SKM-1 (cell line): ENCODE results near the gene PPIP5K1.
"Not testable (repeated sequence)": the region's sequence is repeated elsewhere in the genome, so short reads cannot be mapped to it uniquely, and the experiment has no call there.

Source experiments
- DNase-seq: peaks from one replicate; lab custom pipeline; 2025; ENCODE audit not compliant: unreplicated experiment; lab: John Stamatoyannopoulos, UW

The PPIP5K1 gene

GRCh38 chr15:43547539-43547938, 42.5 kb downstream of the PPIP5K1 start:
- DNase-seq = no peak

DNA sequence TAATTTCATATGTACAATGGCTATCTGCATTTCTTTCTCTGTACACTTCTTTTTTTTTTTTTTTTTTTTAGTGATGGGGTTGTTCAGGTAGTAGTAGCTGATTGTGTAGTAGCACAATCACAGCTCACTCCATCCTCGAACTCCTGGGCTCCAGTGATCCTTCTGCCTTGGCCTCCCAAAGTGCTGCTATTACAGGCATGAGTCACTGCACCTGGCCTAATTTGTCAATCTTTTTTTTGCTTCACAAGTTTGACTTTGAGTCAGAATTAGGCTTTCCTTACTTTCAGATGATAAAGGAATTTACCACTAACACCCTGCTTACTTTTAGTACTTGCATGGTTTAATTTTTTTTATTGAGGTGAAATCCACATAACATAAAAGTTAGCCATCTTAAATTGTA, 44.6 kb downstream of the PPIP5K1 start:
- no peak for DNase-seq

- DNase-seq = no peak
Measured at GRCh38 chr15:43544266-43544665, 45.7 kb downstream of the PPIP5K1 start.

GRCh38 chr15:43541785-43542184, 48.2 kb downstream of the PPIP5K1 start:
- no peak for DNase-seq

- DNase-seq = no peak
Measured at GRCh38 chr15:43538091-43538490, 51.9 kb downstream of the PPIP5K1 start.

DNA sequence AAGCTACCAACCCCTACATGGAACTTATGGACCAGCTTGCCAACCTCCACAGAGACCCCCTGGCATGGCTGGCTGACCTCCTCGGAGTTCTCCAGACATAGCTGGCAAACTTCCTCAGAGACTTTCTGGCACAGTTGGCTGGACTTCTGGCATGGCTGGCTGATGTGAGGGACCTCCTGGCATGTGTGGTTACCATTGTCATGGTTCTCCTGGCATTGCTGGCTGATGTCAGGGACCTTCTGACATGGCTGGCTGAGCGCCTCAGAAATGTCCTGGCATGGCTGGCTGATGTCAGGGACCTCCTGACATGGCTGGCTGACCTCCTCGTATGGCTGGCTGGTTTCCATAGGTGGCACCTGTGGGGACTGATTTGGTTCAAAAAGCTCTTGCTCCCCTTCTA, 55.1 kb downstream of the PPIP5K1 start:
- DNase-seq = no peak

DNA sequence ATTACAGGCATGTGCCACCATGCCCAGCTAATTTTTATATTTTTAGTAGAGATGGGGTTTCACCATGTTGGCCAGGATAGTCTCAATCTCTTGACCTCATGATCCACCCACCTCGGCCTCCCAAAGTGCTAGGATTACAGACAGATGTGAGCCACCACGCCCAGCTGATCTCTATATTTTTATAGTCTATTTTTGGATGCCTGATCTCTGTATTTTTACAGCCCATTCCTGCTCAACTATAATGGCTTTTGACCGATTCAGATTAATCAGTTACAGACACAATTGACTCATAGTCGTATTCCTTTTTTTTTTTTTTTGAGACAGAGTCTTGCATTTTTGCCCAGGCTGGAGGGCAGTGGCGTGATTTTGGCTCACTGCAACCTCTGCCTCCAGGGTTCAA, 57.2 kb downstream of the PPIP5K1 start:
- DNase-seq = not testable (repeated sequence)

- DNase-seq = no peak
Measured at GRCh38 chr15:43531018-43531670, 58.9 kb downstream of the PPIP5K1 start.

DNA sequence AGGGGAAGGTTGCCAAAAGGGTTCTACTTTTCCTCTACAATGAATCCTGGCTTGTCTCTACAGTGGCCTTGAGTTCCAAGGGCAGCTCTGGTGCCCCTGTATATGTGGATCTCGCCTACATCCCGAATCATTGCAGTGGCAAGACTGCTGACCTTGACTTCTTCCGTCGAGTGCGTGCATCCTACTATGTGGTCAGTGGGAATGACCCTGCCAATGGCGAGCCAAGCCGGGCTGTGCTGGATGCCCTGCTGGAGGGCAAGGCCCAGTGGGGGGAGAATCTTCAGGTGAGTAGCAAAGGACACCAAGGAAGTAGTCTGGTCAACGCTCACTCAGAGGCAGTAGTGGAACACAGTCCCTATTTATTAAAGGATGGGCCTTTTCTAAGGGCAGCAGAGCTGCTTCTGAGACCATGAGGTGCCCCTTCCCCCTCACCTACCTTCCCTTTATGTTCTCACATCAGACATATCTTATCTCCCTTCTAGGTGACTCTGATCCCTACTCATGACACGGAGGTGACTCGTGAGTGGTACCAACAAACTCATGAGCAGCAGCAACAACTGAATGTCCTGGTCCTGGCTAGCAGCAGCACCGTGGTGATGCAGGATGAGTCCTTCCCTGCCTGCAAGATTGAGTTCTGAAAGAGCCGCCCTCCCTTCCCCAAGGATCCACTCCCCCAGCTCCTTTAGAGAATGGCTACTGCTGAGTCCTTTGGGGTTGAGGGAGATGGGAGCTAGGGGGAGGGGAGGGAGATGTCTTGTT, 60.2 kb downstream of the PPIP5K1 start:
- DNase-seq = no peak

- no peak for DNase-seq
Measured at GRCh38 chr15:43529141-43529540, 60.9 kb downstream of the PPIP5K1 start.

GRCh38 chr15:43528542-43529007, 61.4 kb downstream of the PPIP5K1 start:
- no peak for DNase-seq

DNA sequence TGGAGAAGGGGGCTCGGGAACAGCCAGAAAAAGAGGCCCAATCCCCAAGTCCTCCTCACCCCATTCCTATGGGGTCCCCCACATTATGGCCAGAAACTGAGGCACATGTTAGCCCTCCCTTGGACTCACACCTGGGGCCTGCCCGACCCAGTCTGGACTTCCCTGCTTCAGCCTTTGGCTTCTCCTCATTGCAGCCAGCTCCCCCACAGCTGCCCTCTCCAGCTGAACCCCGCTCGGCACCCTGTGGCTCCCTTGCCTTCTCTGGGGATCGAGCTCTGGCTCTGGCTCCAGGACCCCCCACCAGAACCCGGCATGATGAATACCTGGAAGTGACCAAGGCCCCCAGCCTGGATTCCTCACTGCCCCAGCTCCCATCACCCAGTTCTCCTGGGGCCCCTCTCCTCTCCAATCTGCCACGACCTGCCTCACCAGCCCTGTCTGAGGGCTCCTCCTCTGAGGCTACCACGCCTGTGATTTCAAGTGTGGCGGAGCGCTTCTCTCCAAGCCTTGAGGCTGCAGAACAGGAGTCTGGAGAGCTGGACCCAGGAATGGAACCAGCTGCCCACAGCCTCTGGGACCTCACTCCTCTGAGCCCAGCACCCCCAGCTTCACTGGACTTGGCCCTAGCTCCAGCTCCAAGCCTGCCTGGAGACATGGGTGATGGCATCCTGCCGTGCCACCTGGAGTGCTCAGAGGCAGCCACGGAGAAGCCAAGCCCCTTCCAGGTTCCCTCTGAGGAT, 62.0 kb downstream of the PPIP5K1 start:
- no peak for DNase-seq

DNA sequence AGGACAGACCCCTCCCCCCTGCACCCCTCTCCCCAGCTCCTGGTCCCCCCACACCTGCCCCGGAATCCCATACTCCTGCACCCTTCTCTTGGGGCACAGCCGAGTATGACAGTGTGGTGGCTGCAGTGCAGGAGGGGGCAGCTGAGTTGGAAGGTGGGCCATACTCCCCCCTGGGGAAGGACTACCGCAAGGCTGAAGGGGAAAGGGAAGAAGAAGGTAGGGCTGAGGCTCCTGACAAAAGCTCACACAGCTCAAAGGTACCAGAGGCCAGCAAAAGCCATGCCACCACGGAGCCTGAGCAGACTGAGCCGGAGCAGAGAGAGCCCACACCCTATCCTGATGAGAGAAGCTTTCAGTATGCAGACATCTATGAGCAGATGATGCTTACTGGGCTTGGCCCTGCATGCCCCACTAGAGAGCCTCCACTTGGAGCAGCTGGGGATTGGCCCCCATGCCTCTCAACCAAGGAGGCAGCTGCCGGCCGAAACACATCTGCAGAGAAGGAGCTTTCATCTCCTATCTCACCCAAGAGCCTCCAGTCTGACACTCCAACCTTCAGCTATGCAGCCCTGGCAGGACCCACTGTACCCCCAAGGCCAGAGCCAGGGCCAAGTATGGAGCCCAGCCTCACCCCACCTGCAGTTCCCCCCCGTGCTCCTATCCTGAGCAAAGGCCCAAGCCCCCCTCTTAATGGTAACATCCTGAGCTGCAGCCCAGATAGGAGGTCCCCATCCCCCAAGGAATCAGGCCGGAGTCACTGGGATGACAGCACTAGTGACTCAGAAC, 62.8 kb downstream of the PPIP5K1 start:
- DNase-seq = no peak

GRCh38 chr15:43526261-43526930, 63.6 kb downstream of the PPIP5K1 start:
- no peak for DNase-seq

- DNase-seq = no peak
Measured at GRCh38 chr15:43525131-43525530, 64.9 kb downstream of the PPIP5K1 start.

DNA sequence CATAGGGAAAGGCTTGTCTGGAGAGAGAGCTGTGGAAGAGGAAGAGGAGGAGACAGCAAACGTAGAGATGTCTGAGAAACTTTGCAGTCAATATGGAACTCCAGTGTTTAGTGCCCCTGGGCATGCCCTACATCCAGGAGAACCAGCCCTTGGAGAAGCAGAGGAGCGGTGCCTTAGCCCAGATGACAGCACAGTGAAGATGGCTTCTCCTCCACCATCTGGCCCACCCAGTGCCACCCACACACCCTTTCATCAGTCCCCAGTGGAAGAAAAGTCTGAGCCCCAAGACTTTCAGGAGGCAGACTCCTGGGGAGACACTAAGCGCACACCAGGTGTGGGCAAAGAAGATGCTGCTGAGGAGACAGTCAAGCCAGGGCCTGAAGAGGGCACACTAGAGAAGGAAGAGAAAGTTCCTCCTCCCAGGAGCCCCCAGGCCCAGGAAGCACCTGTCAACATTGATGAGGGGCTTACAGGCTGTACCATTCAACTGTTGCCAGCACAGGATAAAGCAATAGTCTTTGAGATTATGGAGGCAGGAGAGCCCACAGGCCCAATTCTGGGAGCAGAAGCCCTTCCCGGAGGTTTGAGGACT, 65.7 kb downstream of the PPIP5K1 start:
- DNase-seq = no peak

GRCh38 chr15:43523646-43524045, 66.4 kb downstream of the PPIP5K1 start:
- no peak for DNase-seq

- no peak for DNase-seq
Measured at GRCh38 chr15:43522247-43522646, 67.8 kb downstream of the PPIP5K1 start.

- DNase-seq = no peak
Measured at GRCh38 chr15:43521419-43521818, 68.6 kb downstream of the PPIP5K1 start.

DNA sequence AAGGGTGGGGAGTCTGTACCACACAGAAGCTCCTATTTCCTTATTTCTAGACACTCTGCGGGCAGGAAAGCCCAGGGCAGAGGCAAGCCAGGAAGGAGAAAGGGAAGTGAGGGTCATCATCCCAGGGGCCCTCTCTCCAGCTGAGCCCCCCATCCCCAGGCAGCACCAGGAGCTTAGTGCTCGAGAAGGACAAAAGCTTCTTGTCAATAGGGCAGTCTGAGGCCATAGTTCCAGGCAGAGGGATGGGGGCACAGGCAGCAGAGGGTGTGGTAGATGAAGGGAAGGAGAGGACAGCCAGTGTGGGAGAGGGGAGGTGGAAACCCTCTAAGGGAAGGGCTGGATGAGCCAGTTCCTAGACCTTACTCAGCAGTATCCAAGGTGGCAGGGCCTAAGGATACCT, 69.9 kb downstream of the PPIP5K1 start:
- DNase-seq = no peak
